GM12865 (cell line): Measurements from ENCODE around the gene NPC1L1.

Experiments
- DNase-seq: peaks from one replicate; pipeline ENCODE4 v3.0.0; 2010; ENCODE audit warnings: low read depth
- H3K4me3 ChIP-seq: 2 replicates; pipeline ENCODE4 v1.5.1; 2011; ENCODE audit warnings: mild to moderate bottlenecking, low read depth, low read length, control low read depth
- TF ChIP-seq, protein P1 (sequence below): IDR thresholded peaks from 2 replicates; pipeline ENCODE4 v1.5.1; 2011; ENCODE audit warnings: low read length, control low read depth, low read depth, inconsistent platforms; ENCODE audit not compliant: insufficient read depth; ENCODE audit errors: missing control alignments

Gene NPC1L1

DNA sequence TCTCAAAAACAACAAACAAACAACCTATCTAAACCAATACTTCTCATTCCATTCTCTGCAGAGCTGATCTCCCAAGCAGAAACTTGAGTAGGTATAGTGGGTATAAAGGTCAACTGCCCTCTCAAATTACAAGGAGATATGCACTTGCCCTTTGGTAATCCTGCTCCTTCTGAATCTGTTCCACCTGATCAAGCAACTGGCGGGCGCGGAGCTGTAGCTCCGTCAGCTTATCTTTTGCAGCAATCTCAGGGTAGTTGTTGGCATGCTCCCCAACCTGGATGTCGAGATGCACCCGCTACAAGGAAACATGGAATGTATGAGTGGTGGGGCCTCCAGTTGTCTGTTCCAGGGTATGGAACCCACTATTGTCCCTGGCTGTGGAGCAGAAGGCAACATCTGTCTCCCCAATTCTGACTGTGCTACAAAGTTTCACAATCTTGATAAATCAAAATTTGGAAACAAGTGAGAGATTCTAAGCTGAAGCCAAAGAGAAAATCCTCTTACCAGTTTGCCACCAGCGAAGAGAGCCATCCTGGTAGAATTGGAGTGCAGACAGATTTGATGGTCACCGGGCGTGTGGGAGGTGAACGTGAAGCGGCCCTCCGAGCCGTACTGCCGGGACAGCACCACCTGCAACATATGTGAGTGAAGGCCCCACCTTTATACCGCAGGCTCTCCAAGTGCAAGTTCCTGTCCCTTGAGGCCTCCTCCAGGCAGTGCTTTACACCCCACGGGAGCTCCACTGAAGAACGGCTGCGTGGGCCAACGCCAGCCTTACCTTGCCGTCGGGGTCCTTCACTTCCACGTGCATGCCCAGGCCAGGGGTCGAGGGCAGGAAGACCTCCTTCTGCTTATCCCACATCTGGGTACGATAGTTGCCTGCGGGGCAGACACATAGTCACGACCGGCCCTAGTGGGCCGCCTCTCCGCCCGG lies 40.1 kb upstream of the NPC1L1 start:
- DNase-seq = peak; percentile 77
- TF ChIP-seq, protein P1, sequence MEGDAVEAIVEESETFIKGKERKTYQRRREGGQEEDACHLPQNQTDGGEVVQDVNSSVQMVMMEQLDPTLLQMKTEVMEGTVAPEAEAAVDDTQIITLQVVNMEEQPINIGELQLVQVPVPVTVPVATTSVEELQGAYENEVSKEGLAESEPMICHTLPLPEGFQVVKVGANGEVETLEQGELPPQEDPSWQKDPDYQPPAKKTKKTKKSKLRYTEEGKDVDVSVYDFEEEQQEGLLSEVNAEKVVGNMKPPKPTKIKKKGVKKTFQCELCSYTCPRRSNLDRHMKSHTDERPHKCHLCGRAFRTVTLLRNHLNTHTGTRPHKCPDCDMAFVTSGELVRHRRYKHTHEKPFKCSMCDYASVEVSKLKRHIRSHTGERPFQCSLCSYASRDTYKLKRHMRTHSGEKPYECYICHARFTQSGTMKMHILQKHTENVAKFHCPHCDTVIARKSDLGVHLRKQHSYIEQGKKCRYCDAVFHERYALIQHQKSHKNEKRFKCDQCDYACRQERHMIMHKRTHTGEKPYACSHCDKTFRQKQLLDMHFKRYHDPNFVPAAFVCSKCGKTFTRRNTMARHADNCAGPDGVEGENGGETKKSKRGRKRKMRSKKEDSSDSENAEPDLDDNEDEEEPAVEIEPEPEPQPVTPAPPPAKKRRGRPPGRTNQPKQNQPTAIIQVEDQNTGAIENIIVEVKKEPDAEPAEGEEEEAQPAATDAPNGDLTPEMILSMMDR = no peak

GRCh38 chr7:44576228-44576627 lies 35.1 kb upstream of the NPC1L1 start:
- TF ChIP-seq, protein P1 = no peak
- DNase-seq = no peak
- H3K4me3 ChIP-seq = no peak overlapping the region

More for the DNA sequence above, 40.1 kb upstream of the NPC1L1 start:
- peak overlapping the region; percentile 75 for H3K4me3 ChIP-seq

GRCh38 chr7:44575054-44575453 lies 33.9 kb upstream of the NPC1L1 start:
- TF ChIP-seq, protein P1 = no peak
- no peak overlapping the region; the same call in 1 of the 2 replicates for H3K4me3 ChIP-seq

GRCh38 chr7:44574287-44574872 lies 33.2 kb upstream of the NPC1L1 start:
- TF ChIP-seq, protein P1 = no peak
- H3K4me3 ChIP-seq = peak overlapping the region; percentile 84
- no peak for DNase-seq

More at GRCh38 chr7:44575054-44575453, 33.9 kb upstream of the NPC1L1 start:
- DNase-seq = no peak

DNA sequence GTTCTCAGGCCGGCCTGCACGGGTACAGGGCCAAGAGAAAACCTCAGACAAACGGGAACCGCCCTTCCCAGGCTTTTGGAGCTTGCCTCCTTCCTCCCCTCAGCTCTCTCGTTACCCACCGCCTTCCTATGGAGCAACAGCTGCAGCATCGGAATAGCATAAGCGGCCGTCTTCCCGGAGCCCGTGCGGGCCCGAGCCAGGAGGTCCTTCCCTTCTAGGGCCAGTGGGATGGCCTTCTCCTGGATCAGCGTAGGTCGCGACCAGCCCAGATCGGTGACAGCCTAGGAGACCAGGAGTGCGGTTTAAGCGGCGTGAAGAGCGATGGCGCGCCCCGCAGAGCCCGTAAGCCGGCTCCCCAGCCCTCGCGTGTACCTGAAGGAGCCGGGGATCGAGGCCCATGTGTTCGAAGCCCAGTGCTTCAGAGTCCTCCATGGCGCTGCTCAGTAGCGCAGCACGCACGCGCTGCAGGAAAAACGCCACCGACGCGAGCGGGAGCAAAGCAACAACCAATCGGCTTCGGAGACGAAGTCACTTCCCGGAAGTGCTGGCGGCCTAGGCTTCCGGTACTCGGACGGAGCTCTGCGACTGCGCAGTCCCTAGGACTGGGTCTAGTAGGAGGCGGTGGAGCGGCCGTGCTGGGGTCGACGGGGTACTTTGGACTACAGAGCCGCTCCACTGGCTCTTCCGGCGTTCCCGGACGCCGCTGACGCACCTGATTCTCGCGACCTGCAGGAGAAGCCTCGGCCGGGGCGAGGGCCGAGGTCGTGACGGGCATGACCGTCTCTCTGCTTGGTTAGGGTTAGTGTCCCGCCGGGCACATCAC lies 32.5 kb upstream of the NPC1L1 start, which contains the start of gene DDX56:
Gene DDX56, minus strand, starts transcription at position 445 of the 823 bp plus-strand sequence. Its CDS starts 13 bp downstream, at position 432.
- TF ChIP-seq, protein P1 = no peak
- peak; percentile 97 for DNase-seq
- peak within 1 kb of the TSS; percentile 84 for H3K4me3 ChIP-seq

DNA sequence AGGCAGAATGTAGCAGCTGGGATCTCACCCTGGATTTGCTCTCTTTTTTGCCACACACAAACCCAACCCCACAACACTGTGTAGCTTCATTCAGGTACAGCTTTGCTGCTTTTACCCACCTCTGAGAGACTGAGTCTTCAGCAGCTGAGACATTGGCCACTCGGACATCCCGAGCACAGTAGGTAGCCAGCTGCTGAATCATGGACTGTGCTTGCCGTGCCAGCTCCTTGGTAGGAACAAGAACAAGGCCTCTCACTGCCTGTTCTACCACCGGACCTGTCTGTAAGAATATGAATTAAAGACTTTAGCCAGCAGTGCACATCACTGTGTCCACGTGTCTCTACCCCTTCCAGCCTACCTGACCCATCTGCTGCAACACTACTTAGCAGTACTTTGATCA lies 31.6 kb upstream of the NPC1L1 start:
- TF ChIP-seq, protein P1 = no peak
- DNase-seq = no peak
- H3K4me3 ChIP-seq = peak overlapping the region; percentile 84
